EH (cell line): Measurements from ENCODE around the gene COL2A1.

ENCODE experiments used
- DNase-seq: peaks from one replicate; pipeline ENCODE4 v3.0.0-alpha.2; 2015; ENCODE audit warnings: low read depth

COL2A1 gene

GRCh38 chr12:47944685-47945340, 59.5 kb downstream of the COL2A1 start:
- DNase-seq: no peak

GRCh38 chr12:47943623-47944340, 60.5 kb downstream of the COL2A1 start:
- no peak for DNase-seq

GRCh38 chr12:47942614-47943225, 61.6 kb downstream of the COL2A1 start:
- DNase-seq: no peak

- DNase-seq: no peak
Observed at GRCh38 chr12:47941871-47942613, 62.2 kb downstream of the COL2A1 start.

- DNase-seq: no peak
Observed at GRCh38 chr12:47941475-47941780, 62.8 kb downstream of the COL2A1 start.

GRCh38 chr12:47940773-47941474, 63.4 kb downstream of the COL2A1 start:
- no peak for DNase-seq

GRCh38 chr12:47939009-47939601, 65.2 kb downstream of the COL2A1 start:
- DNase-seq: no peak

- no peak for DNase-seq
Observed at GRCh38 chr12:47938594-47938993, 65.7 kb downstream of the COL2A1 start.

- DNase-seq: peak; percentile 82
Observed at GRCh38 chr12:47938093-47938492, 66.2 kb downstream of the COL2A1 start.

- peak; percentile 90 for DNase-seq
Observed at GRCh38 chr12:47935184-47935583, 69.1 kb downstream of the COL2A1 start.

GRCh38 chr12:47931187-47931586, 73.1 kb downstream of the COL2A1 start:
- DNase-seq: no peak

GRCh38 chr12:47930634-47931033, 73.6 kb downstream of the COL2A1 start:
- no peak for DNase-seq

GRCh38 chr12:47927346-47927745, 76.9 kb downstream of the COL2A1 start:
- no peak for DNase-seq
